SK-N-SH (cell line): Measurements from ENCODE around the gene PICALM. TPM values are rescaled to one million over a fixed set of nuclear protein-coding genes. Genes with fewer than 3 reads are reported as not detected.

Experiments
- CTCF ChIA-PET: fragments of 300-600, 350-600 bp; formaldehyde crosslinking; extraction: SDS; loops from one replicate; lab custom pipeline; 2021; lab: Yijun Ruan, JAX
- POLR2A ChIA-PET: fragments of 350-600 bp; sonication (Branson Sonifier 250); formaldehyde crosslinking; extraction: SDS; loops from one replicate; lab custom pipeline; 2020; ENCODE audit warnings: antibody characterized with exemption, inconsistent platforms; lab: Yijun Ruan, JAX
- DNase-seq: peaks from one replicate; pipeline ENCODE4 v3.0.0; 2012
- H2AFZ ChIP-seq: fragments of 200-600 bp; sonication (generic); 2 replicates; pipeline ENCODE4 v1.8.1; 2016; ENCODE audit warnings: antibody characterized with exemption, mild to moderate bottlenecking, low read depth
- H3F3A ChIP-seq: fragments of 200-600 bp; sonication (generic); replicated peaks from 2 replicates; pipeline ENCODE3; 2016; ENCODE audit warnings: antibody characterized with exemption, mild to moderate bottlenecking; ENCODE audit not compliant: insufficient read depth
- H3K27ac ChIP-seq, 2 experiments: fragments of 200-500 bp in 1 of 2; fragments of 200-600 bp in 1 of 2; sonication (Bioruptor generic) in 1 of 2; sonication (generic), shearing (Covaris generic) in 1 of 2; 2 replicates each; pipeline versions ENCODE4 v1.5.1 to v1.6.1; 2014 to 2016; ENCODE audit warnings: low read depth in 2 of 2, inconsistent platforms in 1 of 2, low read length in 1 of 2, mild to moderate bottlenecking in 1 of 2, mixed read lengths in 1 of 2
- H3K27me3 ChIP-seq: fragments of 200-600 bp; sonication (generic), shearing (Covaris generic); 2 replicates; pipeline ENCODE4 v1.6.1; 2016; ENCODE audit warnings: mixed run types; ENCODE audit not compliant: insufficient read depth
- H3K36me3 ChIP-seq, 2 experiments: fragments of 200-500 bp in 1 of 2; fragments of 200-600 bp in 1 of 2; sonication (Bioruptor generic) in 1 of 2; sonication (generic) in 1 of 2; replicated peaks in 1 of 2; 2 replicates each; pipeline versions ENCODE3 to v1.5.1; 2014 to 2016; ENCODE audit warnings: low read length in 1 of 2, mild to moderate bottlenecking in 1 of 2; ENCODE audit not compliant: insufficient read depth in 2 of 2, control insufficient read depth in 1 of 2
- H3K4me1 ChIP-seq, 2 experiments: fragments of 200-500 bp in 1 of 2; fragments of 200-600 bp in 1 of 2; sonication (Bioruptor generic) in 1 of 2; sonication (generic), shearing (Covaris generic) in 1 of 2; 2 replicates each; pipeline versions ENCODE4 v1.5.1 to v1.6.1; 2014 to 2016; ENCODE audit warnings: low read depth in 1 of 2, low read length in 1 of 2, mixed run types in 1 of 2; ENCODE audit not compliant: insufficient read depth in 2 of 2, control insufficient read depth in 1 of 2
- H3K4me2 ChIP-seq: fragments of 200-600 bp; sonication (generic), shearing (Covaris generic); 2 replicates; pipeline ENCODE4 v1.6.1; 2017; ENCODE audit warnings: mixed run types
- H3K4me3 ChIP-seq, 2 experiments: fragments of 200-500 bp in 1 of 2; fragments of 200-600 bp in 1 of 2; sonication (Bioruptor generic) in 1 of 2; sonication (generic), shearing (Covaris generic) in 1 of 2; 2 replicates each; pipeline versions ENCODE4 v1.5.1 to v1.8.1; 2014 to 2016; ENCODE audit warnings: low read depth in 2 of 2, inconsistent platforms in 1 of 2, low read length in 1 of 2, mild to moderate bottlenecking in 1 of 2, mixed read lengths in 1 of 2, moderate library complexity in 1 of 2
- H3K79me2 ChIP-seq: fragments of 200-600 bp; sonication (generic); 2 replicates; pipeline ENCODE4 v1.8.1; 2017; ENCODE audit warnings: mild to moderate bottlenecking; ENCODE audit not compliant: insufficient read depth
- H3K9ac ChIP-seq: fragments of 200-600 bp; sonication (generic); 2 replicates; pipeline ENCODE4 v1.6.1; 2017; ENCODE audit warnings: mixed run types
- H3K9me2 ChIP-seq: fragments of 200-600 bp; sonication (generic); 2 replicates; pipeline ENCODE4 v1.6.1; 2017; ENCODE audit warnings: mixed run types
- H3K9me3 ChIP-seq: fragments of 200-600 bp; sonication (generic); 2 replicates; pipeline ENCODE4 v1.6.1; 2017; ENCODE audit warnings: mixed run types, mild to moderate bottlenecking, moderate library complexity
- H4K20me1 ChIP-seq: fragments of 200-600 bp; sonication (generic); 2 replicates; pipeline ENCODE4 v1.6.1; 2017; ENCODE audit warnings: mild to moderate bottlenecking, mixed run types; ENCODE audit not compliant: insufficient read depth
- CHD2 ChIP-seq: fragments of 150-350 bp; IDR thresholded peaks from 2 replicates; pipeline ENCODE4 v1.6.1; 2018; ENCODE audit warnings: low read length; ENCODE audit not compliant: partially characterized antibody
- CTCF ChIP-seq: fragments of 200-600 bp; sonication (generic); IDR thresholded peaks from 2 replicates; pipeline ENCODE4 v1.6.1; 2017; ENCODE audit warnings: antibody characterized with exemption, mild to moderate bottlenecking, moderate library complexity
- EP300 ChIP-seq, 2 experiments: IDR thresholded peaks; 2 replicates each; pipeline versions ENCODE4 v1.4.0 to v1.6.1; 2012; ENCODE audit warnings: borderline replicate concordance in 1 of 2, low read depth in 1 of 2, low read length in 1 of 2
- FOSL2 ChIP-seq: IDR thresholded peaks from 2 replicates; pipeline ENCODE4 v1.4.0; 2012; ENCODE audit warnings: low read depth, mild to moderate bottlenecking, moderate library complexity, borderline replicate concordance
- FOXM1 ChIP-seq: IDR thresholded peaks from 2 replicates; pipeline ENCODE4 v1.4.0; 2012; ENCODE audit warnings: low read depth, mild to moderate bottlenecking
- MAX ChIP-seq: IDR thresholded peaks from 2 replicates; pipeline ENCODE4 v1.4.0; 2012; ENCODE audit warnings: low read depth
- MXI1 ChIP-seq: IDR thresholded peaks from 2 replicates; pipeline ENCODE4 v1.6.1; 2012; ENCODE audit warnings: mild to moderate bottlenecking, low read depth, low read length, improper control_type of control experiment
- NFIC ChIP-seq: IDR thresholded peaks from 2 replicates; pipeline ENCODE4 v1.4.0; 2012; ENCODE audit warnings: borderline replicate concordance
- POLR2AphosphoS5 ChIP-seq: IDR thresholded peaks from 2 replicates; pipeline ENCODE4 v1.6.1; 2012; ENCODE audit warnings: low read depth, low read length
- RCOR1 ChIP-seq: fragments of 150-350 bp; IDR thresholded peaks from 2 replicates; pipeline ENCODE4 v1.6.1; 2017; ENCODE audit warnings: antibody characterized with exemption, low read length
- RFX5 ChIP-seq: IDR thresholded peaks from 2 replicates; pipeline ENCODE4 v1.6.1; 2012; ENCODE audit warnings: mild to moderate bottlenecking, improper control_type of control experiment, low read length
- RXRA ChIP-seq: IDR thresholded peaks from 2 replicates; pipeline ENCODE4 v1.4.0; 2012; ENCODE audit warnings: low read depth, mild to moderate bottlenecking, borderline replicate concordance
- SIN3A ChIP-seq: IDR thresholded peaks from 2 replicates; pipeline ENCODE4 v1.6.1; 2012; ENCODE audit warnings: low read depth, mild to moderate bottlenecking, low read length, moderate library complexity, borderline replicate concordance
- SMC3 ChIP-seq: IDR thresholded peaks from 2 replicates; pipeline ENCODE4 v1.6.1; 2012; ENCODE audit warnings: low read depth, low read length, improper control_type of control experiment
- TAF1 ChIP-seq: IDR thresholded peaks from 2 replicates; pipeline ENCODE4 v1.6.1; 2012; ENCODE audit warnings: low read depth, mild to moderate bottlenecking, low read length, moderate library complexity, borderline replicate concordance
- TCF12 ChIP-seq: IDR thresholded peaks from 2 replicates; pipeline ENCODE4 v1.4.0; 2012
- TEAD4 ChIP-seq: IDR thresholded peaks from 2 replicates; pipeline ENCODE4 v1.4.0; 2012; ENCODE audit warnings: mild to moderate bottlenecking, borderline replicate concordance; ENCODE audit not compliant: insufficient read depth
- WGBS: methylation state at CpG from one replicate; pipeline ENCODE4 v1.1.6; 2017; ENCODE audit warnings: low lambda C conversion rate; 5-methylcytosine and 5-hydroxymethylcytosine counted together
- polyA plus RNA-seq, 3 experiments: library from polyadenylated mRNA; depleted of rRNA; stranded (reverse); fragments of >200 nt; gene quantifications; 2 replicates each; pipeline ENCODE4 v1.2.3, GENCODE V29; 2012
- TF ChIP-seq, protein P1 (sequence below): IDR thresholded peaks from 2 replicates; pipeline ENCODE4 v1.4.0; 2012; ENCODE audit warnings: low read depth, borderline replicate concordance
- TF ChIP-seq, protein P2 (sequence below): IDR thresholded peaks from 2 replicates; pipeline ENCODE4 v1.4.0; 2012; ENCODE audit warnings: low read depth, borderline replicate concordance
- TF ChIP-seq, protein P3 (sequence below): fragments of 150-350 bp; IDR thresholded peaks from 2 replicates; pipeline ENCODE4 v1.6.1; 2016; ENCODE audit warnings: mild to moderate bottlenecking, low read depth, low read length

PICALM gene
- polyA plus RNA-seq, 1 of the 3 experiments (the other 2 are of a cell fraction), result 103 TPM

DNA sequence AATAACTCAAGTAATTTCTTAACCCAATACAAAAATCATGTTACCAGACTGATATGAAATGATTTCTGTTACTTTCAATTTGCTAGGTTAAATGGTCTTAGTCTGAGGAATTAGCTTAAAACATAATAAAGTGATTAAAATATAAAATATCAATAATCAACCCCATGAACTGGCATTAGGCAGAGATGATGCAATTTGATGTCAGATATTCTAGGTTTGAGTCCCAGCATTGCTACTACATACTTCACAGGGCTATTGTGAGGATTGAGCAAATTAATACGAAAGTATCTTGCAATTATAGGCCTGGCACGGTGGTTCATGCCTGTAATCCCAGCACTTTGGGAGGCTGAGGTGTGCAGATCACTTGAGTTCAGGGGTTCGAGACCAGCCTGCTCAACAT lies 66.5 kb downstream of the PICALM start:
- H3K9me3 ChIP-seq, result no peaks in the 10 kb centered on the region
- H3K4me3 ChIP-seq, result no peak overlapping the region
- no peaks in the 10 kb centered on the region for H3K9me2 ChIP-seq
- H3K4me2 ChIP-seq, result no peak overlapping the region
- peaks cover 71 to 95% of the 10 kb centered on the region in 2 experiments for H3K36me3 ChIP-seq
- WGBS, result 97% methylated on average over 3 of the region's 3 CpGs
- peaks cover 30% of the 10 kb centered on the region for H3F3A ChIP-seq
- TF ChIP-seq TEAD4 (no peak), MAX (no peak), TCF12 (no peak), RXRA (no peak), FOSL2 (no peak), FOXM1 (no peak), MXI1 (no peak)
- DNase-seq, result no peak
- H3K27me3 ChIP-seq, result no peaks in the 10 kb centered on the region
- H3K79me2 ChIP-seq, result peaks cover 56% of the 10 kb centered on the region
- H4K20me1 ChIP-seq, result no peaks in the 10 kb centered on the region
- no peak overlapping the region for H3K27ac ChIP-seq
- POLR2A ChIA-PET, result no interaction called here
- no peak overlapping the region for H3K9ac ChIP-seq
- CTCF ChIA-PET, result no interaction called here
- H2AFZ ChIP-seq, result no peak overlapping the region
- no peaks in the 10 kb centered on the region for H3K4me1 ChIP-seq

- H3K79me2 ChIP-seq, result peaks cover 63% of the 10 kb centered on the region; the same call in 1 of the 2 replicates
- CTCF ChIA-PET, result interaction anchor here (0.8 kb wide), 1 partner anchor 15 kb away, joined by 3 read pairs; no protein-coding TSS in a partner anchor
- H3F3A ChIP-seq, result peaks cover 27% of the 10 kb centered on the region
These were observed 77.4 kb downstream of the PICALM start for GRCh38 chr11:85991508-85991907.

More at GRCh38 chr11:85991508-85991907, 77.4 kb downstream of the PICALM start:
- POLR2A ChIA-PET, result no interaction called here
- peaks cover 48 to 94% of the 10 kb centered on the region in 2 experiments for H3K36me3 ChIP-seq
- no peak overlapping the region for H3K4me2 ChIP-seq
- WGBS, result 97% methylated on average over 2 of the region's 2 CpGs
- no peak overlapping the region for H3K4me3 ChIP-seq
- H3K27me3 ChIP-seq, result no peaks in the 10 kb centered on the region
- no peak overlapping the region for H3K9ac ChIP-seq
- H3K9me3 ChIP-seq, result no peaks in the 10 kb centered on the region
- no peak overlapping the region for H3K27ac ChIP-seq
- H3K9me2 ChIP-seq, result 0 out of 2 replicates have a peak, but pooled peaks cover 3% of the 10 kb centered on the region
- no peak overlapping the region for H2AFZ ChIP-seq
- no peaks in the 10 kb centered on the region for H4K20me1 ChIP-seq
- TF ChIP-seq RXRA (no peak), SIN3A (no peak), NFIC (no peak), CTCF (no peak), MAX (no peak), POLR2AphosphoS5 (no peak), EP300 (IDR thresholded peaks at IDR 0.05; ENCODE audit: borderline replicate concordance in 1 of 2, low read depth in 1 of 2, low read length in 1 of 2) (no peak), CHD2 (no peak), TCF12 (no peak), RCOR1 (no peak), SMC3 (no peak), TAF1 (no peak), FOSL2 (no peak), RFX5 (no peak)
- TF ChIP-seq, protein P1, sequence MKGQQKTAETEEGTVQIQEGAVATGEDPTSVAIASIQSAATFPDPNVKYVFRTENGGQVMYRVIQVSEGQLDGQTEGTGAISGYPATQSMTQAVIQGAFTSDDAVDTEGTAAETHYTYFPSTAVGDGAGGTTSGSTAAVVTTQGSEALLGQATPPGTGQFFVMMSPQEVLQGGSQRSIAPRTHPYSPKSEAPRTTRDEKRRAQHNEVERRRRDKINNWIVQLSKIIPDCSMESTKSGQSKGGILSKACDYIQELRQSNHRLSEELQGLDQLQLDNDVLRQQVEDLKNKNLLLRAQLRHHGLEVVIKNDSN, result no peak
- TF ChIP-seq, protein P2, sequence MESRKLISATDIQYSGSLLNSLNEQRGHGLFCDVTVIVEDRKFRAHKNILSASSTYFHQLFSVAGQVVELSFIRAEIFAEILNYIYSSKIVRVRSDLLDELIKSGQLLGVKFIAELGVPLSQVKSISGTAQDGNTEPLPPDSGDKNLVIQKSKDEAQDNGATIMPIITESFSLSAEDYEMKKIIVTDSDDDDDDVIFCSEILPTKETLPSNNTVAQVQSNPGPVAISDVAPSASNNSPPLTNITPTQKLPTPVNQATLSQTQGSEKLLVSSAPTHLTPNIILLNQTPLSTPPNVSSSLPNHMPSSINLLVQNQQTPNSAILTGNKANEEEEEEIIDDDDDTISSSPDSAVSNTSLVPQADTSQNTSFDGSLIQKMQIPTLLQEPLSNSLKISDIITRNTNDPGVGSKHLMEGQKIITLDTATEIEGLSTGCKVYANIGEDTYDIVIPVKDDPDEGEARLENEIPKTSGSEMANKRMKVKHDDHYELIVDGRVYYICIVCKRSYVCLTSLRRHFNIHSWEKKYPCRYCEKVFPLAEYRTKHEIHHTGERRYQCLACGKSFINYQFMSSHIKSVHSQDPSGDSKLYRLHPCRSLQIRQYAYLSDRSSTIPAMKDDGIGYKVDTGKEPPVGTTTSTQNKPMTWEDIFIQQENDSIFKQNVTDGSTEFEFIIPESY, result no peak
- TF ChIP-seq, protein P3, sequence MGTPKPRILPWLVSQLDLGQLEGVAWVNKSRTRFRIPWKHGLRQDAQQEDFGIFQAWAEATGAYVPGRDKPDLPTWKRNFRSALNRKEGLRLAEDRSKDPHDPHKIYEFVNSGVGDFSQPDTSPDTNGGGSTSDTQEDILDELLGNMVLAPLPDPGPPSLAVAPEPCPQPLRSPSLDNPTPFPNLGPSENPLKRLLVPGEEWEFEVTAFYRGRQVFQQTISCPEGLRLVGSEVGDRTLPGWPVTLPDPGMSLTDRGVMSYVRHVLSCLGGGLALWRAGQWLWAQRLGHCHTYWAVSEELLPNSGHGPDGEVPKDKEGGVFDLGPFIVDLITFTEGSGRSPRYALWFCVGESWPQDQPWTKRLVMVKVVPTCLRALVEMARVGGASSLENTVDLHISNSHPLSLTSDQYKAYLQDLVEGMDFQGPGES, result no peak
- no peak for DNase-seq
- H3K4me1 ChIP-seq, result no peaks in the 10 kb centered on the region
